Adrenal gland (tissue), 12 donors: ENCODE measurements around the gene ZCCHC7. TPM values are rescaled to one million over a fixed set of nuclear protein-coding genes. Genes with fewer than 3 reads are reported as not detected.

ENCODE experiments used
- DNase-seq, 7 donors: peaks; one replicate each; pipeline ENCODE4 v3.0.0-alpha.2; 2019 to 2020
- H3K27ac ChIP-seq, 5 donors: fragments of 200-600 bp; sonication (generic) in 4 of 5; 1 replicate in 3 of 5; 2 replicates in 2 of 5; pipeline versions ENCODE4 v1.5.1 to v1.8.0; 2016 to 2020; ENCODE audit warnings: mild to moderate bottlenecking in 1 of 5
- H3K27me3 ChIP-seq: fragments of 200-600 bp; 2 replicates; pipeline ENCODE4 v1.8.0; 2021
- H3K36me3 ChIP-seq, 2 donors: fragments of 200-600 bp; replicated peaks in 1 of 2; 1 replicate in 1 of 2; 2 replicates in 1 of 2; pipeline versions ENCODE4 v1.5.1 to v1.8.0; 2018 to 2022
- H3K4me1 ChIP-seq, 2 donors: fragments of 200-600 bp; replicated peaks in 1 of 2; 1 replicate in 1 of 2; 2 replicates in 1 of 2; pipeline versions ENCODE4 v1.5.1 to v1.8.0; 2018 to 2021
- H3K4me3 ChIP-seq, 4 donors: fragments of 200-600 bp; sonication (generic) in 3 of 4; one replicate each; pipeline ENCODE4 v1.5.1; 2016 to 2018
- H3K9me3 ChIP-seq, 3 donors: fragments of 200-600 bp; sonication (generic) in 1 of 3; replicated peaks in 1 of 3; 1 replicate in 2 of 3; 2 replicates in 1 of 3; pipeline versions ENCODE4 v1.5.1 to v1.8.0; 2016 to 2021
- CTCF ChIP-seq, 6 experiments: fragments of 450-650 bp in 4 of 6; fragments of 200-600 bp in 2 of 6; sonication (generic) in 1 of 6; IDR thresholded peaks; 1 replicate in 5 of 6; 2 replicates in 1 of 6; pipeline versions ENCODE4 v1.5.1 to v1.8.0; 2016 to 2021; ENCODE audit warnings: antibody characterized with exemption in 6 of 6, mild to moderate bottlenecking in 2 of 6, moderate library complexity in 1 of 6
- POLR2A ChIP-seq, 2 donors: fragments of 450-650 bp; IDR thresholded peaks; one replicate each; pipeline ENCODE4 v1.6.1; 2017; ENCODE audit warnings: antibody characterized with exemption in 2 of 2, mild to moderate bottlenecking in 2 of 2, moderate library complexity in 1 of 2
- WGBS, 4 donors: extraction: QIAGEN DNeasy Blood & Tissue Kit in 2 of 4; methylation state at CpG; one replicate each; pipeline versions ENCODE4 v1.1.5 to v1.1.7; 2013 to 2017; 5-methylcytosine and 5-hydroxymethylcytosine counted together
- intact Hi-C, 2 donors: fragments of 100-400 bp; cut with DNase I; formaldehyde crosslinking; loops; one replicate each; pipeline versions ENCODE4 v1.14.1 to v1.15.0; 2022 to 2023
- polyA plus RNA-seq, 3 donors: library from polyadenylated mRNA; stranded (reverse); fragments of 200-250 nt in 2 of 3; fragments of 350-450 nt in 1 of 3; fragmentation: Illumina TruSeq in 1 of 3; extraction: RNeasy Lipid Tissue Mini Kit (QIAGEN cat#74804) in 1 of 3; gene quantifications; one replicate each; pipeline ENCODE4 v1.2.3, GENCODE V29; 2013 to 2014
- total RNA-seq, 9 donors: library from RNA; depleted of rRNA in 4 of 9; stranded (reverse); fragments of >200 nt in 4 of 9; fragments of 120-200 nt in 1 of 9; fragmentation: NEBNext Ultra II Directional in 1 of 9; extraction: Animal tissue kit (Norgen Biotek cat#: 25700) in 1 of 9; gene quantifications; one replicate each; pipeline versions ENCODE4 v1.1.0 to v1.2.4, GENCODE V29; 2013 to 2023
- donor health status: healthy with polysubstance abuse.
- donor health status: Bipolar disorder and iron deficiency.
- donor health status: DM: yes; HTN: yes; CAD: no.
- donor health status: DM: no; HTN: no; CAD: no.
- donor health status: DM: no; HTN: no; CAD: no.
- donor health status: DM: yes; HTN: yes; CAD: no.

ZCCHC7 gene
- total and polyA plus RNA-seq, 12 donors, result 6.0 to 21.3 (median 18.8) TPM

- Histone ChIP-seq H3K9me3 (no peaks in the 10 kb centered on the region), H3K4me1 (peaks cover 0 to 4% of the 10 kb centered on the region in 2 donors), H3K36me3 (no peaks in the 10 kb centered on the region), H3K27ac (no peak overlapping the region), H3K27me3 (no peaks in the 10 kb centered on the region), H3K4me3 (no peak overlapping the region)
- DNase-seq, result no peak
- intact Hi-C loops, result no loop called here
- TF ChIP-seq CTCF (IDR thresholded peaks at IDR 0.05), result no peak
These were observed 30.0 kb downstream of the ZCCHC7 start for GRCh38 chr9:37150415-37150814.

- Histone ChIP-seq H3K4me1 (no peaks in the 10 kb centered on the region), H3K27ac (no peak overlapping the region), H3K4me3 (no peak overlapping the region), H3K9me3 (no peaks in the 10 kb centered on the region), H3K36me3 (no peaks in the 10 kb centered on the region), H3K27me3 (no peaks in the 10 kb centered on the region)
- TF ChIP-seq CTCF (IDR thresholded peaks at IDR 0.05) (no peak), POLR2A (IDR thresholded peaks at IDR 0.05) (no peak)
- intact Hi-C loops, result no loop called here
- WGBS, 4 donors, result 70 to 81% (median 76%) methylated on average over 1 of the region's 1 CpG
- no peak for DNase-seq
These were observed 31.4 kb downstream of the ZCCHC7 start for GRCh38 chr9:37151812-37152211.

GRCh38 chr9:37152365-37152764 lies 32.0 kb downstream of the ZCCHC7 start:
- TF ChIP-seq CTCF (IDR thresholded peaks at IDR 0.05) (no peak), POLR2A (IDR thresholded peaks at IDR 0.05) (no peak)
- no peak for DNase-seq
- Histone ChIP-seq H3K4me1 (no peaks in the 10 kb centered on the region), H3K36me3 (no peaks in the 10 kb centered on the region), H3K9me3 (no peaks in the 10 kb centered on the region), H3K27me3 (no peaks in the 10 kb centered on the region), H3K4me3 (no peak overlapping the region), H3K27ac (no peak overlapping the region)
- intact Hi-C loops, result no loop called here
- WGBS, 4 donors, result 59 to 67% (median 63%) methylated on average over 2 of the region's 2 CpGs

- DNase-seq, result no peak
- Histone ChIP-seq H3K4me1 (peaks cover 0 to 5% of the 10 kb centered on the region in 2 donors), H3K27me3 (no peaks in the 10 kb centered on the region), H3K27ac (no peak overlapping the region), H3K9me3 (no peaks in the 10 kb centered on the region), H3K4me3 (no peak overlapping the region), H3K36me3 (no peaks in the 10 kb centered on the region)
- WGBS, 4 donors, result 96 to 100% (median 97%) methylated on average over 2 of the region's 2 CpGs
- TF ChIP-seq CTCF (IDR thresholded peaks at IDR 0.05), result no peak
- no peak for TF ChIP-seq POLR2A (IDR thresholded peaks at IDR 0.05)
- intact Hi-C loops, result no loop called here
These were observed 35.2 kb downstream of the ZCCHC7 start for GRCh38 chr9:37155601-37156000.
